ENCODE data around the gene KLHDC3. TPM values are rescaled to one million over a fixed set of nuclear protein-coding genes. Genes with fewer than 3 reads are reported as not detected.

KLHDC3 gene
- total RNA-seq, 1 donor from 2014 or later = 154 TPM

DNA sequence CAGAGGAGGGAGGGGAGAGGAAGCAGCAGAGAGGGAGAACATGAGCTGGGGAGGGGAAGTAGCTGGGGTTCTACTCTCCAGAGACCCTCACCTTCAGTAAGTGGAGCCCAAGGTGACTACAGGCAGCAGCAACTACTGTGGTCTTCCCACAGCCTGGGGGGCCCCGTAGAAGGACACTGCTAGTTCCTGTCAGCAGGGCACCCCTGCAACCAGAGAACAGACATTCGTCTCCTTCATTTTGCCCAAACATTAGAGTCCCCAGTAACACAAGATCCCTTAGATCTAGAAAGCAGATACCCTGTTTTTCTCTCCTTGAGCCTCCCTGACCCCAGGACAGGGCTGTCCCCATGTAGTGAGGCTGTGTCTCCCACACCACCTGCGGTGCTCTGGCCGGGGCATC, 45.3 kb upstream of the KLHDC3 start:
- Mint-ChIP-seq H3K27me3 (ENCODE audit: unreplicated experiment) (peaks cover 5% of the 10 kb centered on the region), H3K4me3 (ENCODE audit: unreplicated experiment) (no peak overlapping the region), H3K4me1 (ENCODE audit: unreplicated experiment) (peaks cover 4% of the 10 kb centered on the region), H3K36me3 (ENCODE audit: low read depth, unreplicated experiment) (peaks cover 7% of the 10 kb centered on the region), H3K9me3 (ENCODE audit: unreplicated experiment) (no peaks in the 10 kb centered on the region), H3K27ac (ENCODE audit: unreplicated experiment) (no peak overlapping the region)
- TF ChIP-seq, protein P1, sequence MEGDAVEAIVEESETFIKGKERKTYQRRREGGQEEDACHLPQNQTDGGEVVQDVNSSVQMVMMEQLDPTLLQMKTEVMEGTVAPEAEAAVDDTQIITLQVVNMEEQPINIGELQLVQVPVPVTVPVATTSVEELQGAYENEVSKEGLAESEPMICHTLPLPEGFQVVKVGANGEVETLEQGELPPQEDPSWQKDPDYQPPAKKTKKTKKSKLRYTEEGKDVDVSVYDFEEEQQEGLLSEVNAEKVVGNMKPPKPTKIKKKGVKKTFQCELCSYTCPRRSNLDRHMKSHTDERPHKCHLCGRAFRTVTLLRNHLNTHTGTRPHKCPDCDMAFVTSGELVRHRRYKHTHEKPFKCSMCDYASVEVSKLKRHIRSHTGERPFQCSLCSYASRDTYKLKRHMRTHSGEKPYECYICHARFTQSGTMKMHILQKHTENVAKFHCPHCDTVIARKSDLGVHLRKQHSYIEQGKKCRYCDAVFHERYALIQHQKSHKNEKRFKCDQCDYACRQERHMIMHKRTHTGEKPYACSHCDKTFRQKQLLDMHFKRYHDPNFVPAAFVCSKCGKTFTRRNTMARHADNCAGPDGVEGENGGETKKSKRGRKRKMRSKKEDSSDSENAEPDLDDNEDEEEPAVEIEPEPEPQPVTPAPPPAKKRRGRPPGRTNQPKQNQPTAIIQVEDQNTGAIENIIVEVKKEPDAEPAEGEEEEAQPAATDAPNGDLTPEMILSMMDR (IDR thresholded peaks at IDR 0.05; ENCODE audit: unreplicated experiment) = no peak
- DNase-seq (ENCODE audit: low spot score) = no peak

DNA sequence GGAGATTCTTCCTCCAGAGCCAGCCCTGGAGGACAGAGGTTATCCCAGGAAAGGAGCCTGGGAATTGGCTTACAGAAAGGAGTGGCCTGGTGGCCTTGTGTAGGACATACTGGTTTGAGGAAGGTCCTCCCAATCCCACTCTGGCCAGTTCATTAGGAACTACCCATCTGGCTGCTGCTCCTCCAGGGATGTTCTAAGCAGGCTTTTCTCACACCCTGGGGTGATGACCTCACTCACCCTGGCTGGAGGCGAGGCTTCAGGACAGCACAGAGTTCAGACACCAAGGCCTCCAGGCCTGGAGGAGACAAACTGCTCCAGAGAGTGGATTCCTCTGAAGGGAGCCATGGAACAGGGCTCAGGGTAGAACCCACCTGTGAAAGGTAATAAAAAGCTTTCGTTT, 44.6 kb upstream of the KLHDC3 start:
- peaks cover 5% of the 10 kb centered on the region for H3K27me3 Mint-ChIP-seq (ENCODE audit: unreplicated experiment)
- no peaks in the 10 kb centered on the region for H3K9me3 Mint-ChIP-seq (ENCODE audit: unreplicated experiment)
- TF ChIP-seq, protein P1 (IDR thresholded peaks at IDR 0.05; ENCODE audit: unreplicated experiment) = no peak
- H3K27ac Mint-ChIP-seq (ENCODE audit: unreplicated experiment) = no peak overlapping the region
- no peak for DNase-seq (ENCODE audit: low spot score)
- peaks cover 7% of the 10 kb centered on the region for H3K4me1 Mint-ChIP-seq (ENCODE audit: unreplicated experiment)
- peaks cover 7% of the 10 kb centered on the region for H3K36me3 Mint-ChIP-seq (ENCODE audit: low read depth, unreplicated experiment)
- no peak overlapping the region for H3K4me3 Mint-ChIP-seq (ENCODE audit: unreplicated experiment)

DNA sequence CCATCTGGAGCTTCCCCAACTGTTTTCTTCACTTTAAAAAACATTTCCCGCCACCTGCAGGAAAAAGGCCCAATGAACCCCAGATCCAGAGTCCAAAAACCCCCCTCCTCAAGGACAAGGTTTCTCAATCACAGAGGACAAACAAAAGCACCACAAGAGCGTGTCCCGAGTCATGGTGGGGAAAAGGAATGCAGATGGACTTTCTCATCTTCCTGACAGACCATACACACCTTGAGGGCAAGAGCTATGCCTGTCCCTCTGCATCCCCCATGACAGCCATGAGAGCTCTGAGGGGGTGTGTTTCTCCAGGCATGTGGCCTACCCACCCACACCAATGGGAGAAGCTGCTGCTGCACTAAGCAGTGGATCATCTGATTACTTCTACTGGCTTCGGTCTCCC, 44.1 kb upstream of the KLHDC3 start:
- Mint-ChIP-seq H3K27me3 (ENCODE audit: unreplicated experiment) (peaks cover 5% of the 10 kb centered on the region), H3K27ac (ENCODE audit: unreplicated experiment) (no peak overlapping the region), H3K9me3 (ENCODE audit: unreplicated experiment) (no peaks in the 10 kb centered on the region), H3K4me3 (ENCODE audit: unreplicated experiment) (no peak overlapping the region), H3K36me3 (ENCODE audit: low read depth, unreplicated experiment) (peaks cover 3% of the 10 kb centered on the region), H3K4me1 (ENCODE audit: unreplicated experiment) (peaks cover 7% of the 10 kb centered on the region)
- TF ChIP-seq, protein P1 (IDR thresholded peaks at IDR 0.05; ENCODE audit: unreplicated experiment) = no peak
- DNase-seq (ENCODE audit: low spot score) = no peak

DNA sequence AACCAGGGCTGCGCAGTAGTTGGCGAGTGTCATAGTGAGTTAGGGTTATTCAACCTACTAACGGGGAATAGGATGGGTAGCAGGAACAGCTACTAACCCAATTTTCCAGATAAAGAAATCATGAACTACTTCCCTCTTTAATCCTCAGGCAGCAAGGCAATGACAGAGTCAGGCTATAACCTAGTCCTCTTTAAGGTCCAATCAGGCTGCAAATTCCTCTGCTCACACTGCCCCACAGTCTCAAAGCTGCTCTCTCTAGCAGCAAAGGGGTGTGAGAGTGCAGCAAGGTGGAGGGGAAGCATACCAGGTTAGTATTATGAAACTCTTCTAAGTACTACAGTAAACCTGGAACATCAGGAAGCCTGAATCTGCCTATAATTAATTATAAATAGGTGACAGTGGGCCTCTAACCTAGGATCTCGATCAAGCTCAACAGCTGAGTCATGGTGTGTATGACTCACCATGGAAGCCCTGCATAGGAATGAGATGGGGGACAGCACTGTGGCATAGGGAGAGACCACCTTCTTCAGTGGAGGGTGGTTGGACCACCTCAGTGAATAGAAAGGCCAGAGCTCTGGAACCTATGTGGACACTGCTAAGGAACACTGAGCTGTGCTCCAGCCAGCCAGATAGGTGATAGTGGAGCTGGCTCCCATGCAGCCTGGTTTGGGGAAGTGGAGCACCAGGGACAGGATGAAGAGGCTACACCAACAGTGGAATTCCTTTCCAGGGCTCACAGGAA, 43.0 kb upstream of the KLHDC3 start:
- H3K9me3 Mint-ChIP-seq (ENCODE audit: unreplicated experiment) = no peaks in the 10 kb centered on the region
- no peaks in the 10 kb centered on the region for H3K36me3 Mint-ChIP-seq (ENCODE audit: low read depth, unreplicated experiment)
- TF ChIP-seq, protein P1 (IDR thresholded peaks at IDR 0.05; ENCODE audit: unreplicated experiment) = no peak
- H3K27ac Mint-ChIP-seq (ENCODE audit: unreplicated experiment) = peak overlapping the region; percentile 7
- peaks cover 7% of the 10 kb centered on the region for H3K4me1 Mint-ChIP-seq (ENCODE audit: unreplicated experiment)
- H3K27me3 Mint-ChIP-seq (ENCODE audit: unreplicated experiment) = no peaks in the 10 kb centered on the region
- no peak overlapping the region for H3K4me3 Mint-ChIP-seq (ENCODE audit: unreplicated experiment)
- no peak for DNase-seq (ENCODE audit: low spot score)

DNA sequence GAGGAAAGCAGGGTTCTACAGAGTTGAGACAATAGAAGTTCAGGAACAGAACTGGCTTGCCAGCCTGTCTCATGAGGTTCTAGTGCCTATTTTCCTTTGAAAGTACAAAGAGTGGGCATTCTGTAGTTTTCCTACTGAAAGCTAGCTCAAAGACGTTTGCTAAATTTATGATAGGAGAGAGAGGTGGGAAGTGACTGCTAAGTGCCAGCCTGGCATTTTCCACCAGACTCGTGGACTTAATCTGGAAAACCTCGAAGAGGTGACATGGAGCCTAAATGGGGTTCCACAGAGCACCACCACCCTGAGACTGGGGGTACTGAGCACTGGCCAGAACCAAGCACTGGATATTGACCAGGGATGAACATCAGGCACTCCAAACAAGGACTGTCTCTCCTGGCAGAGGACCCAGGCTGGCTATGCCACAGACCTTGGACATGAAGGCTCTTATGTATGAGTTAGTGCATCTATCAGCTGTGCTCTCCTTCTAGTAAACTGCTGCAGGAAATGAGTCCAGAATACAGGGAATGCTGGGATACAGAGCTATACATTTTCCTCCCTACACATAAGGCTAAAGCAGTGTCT, 42.2 kb upstream of the KLHDC3 start:
- Mint-ChIP-seq H3K4me3 (ENCODE audit: unreplicated experiment) (no peak overlapping the region), H3K9me3 (ENCODE audit: unreplicated experiment) (no peaks in the 10 kb centered on the region), H3K27me3 (ENCODE audit: unreplicated experiment) (peaks cover 2% of the 10 kb centered on the region), H3K36me3 (ENCODE audit: low read depth, unreplicated experiment) (peaks cover 2% of the 10 kb centered on the region), H3K27ac (ENCODE audit: unreplicated experiment) (no peak overlapping the region), H3K4me1 (ENCODE audit: unreplicated experiment) (peaks cover 8% of the 10 kb centered on the region)
- TF ChIP-seq, protein P1 (IDR thresholded peaks at IDR 0.05; ENCODE audit: unreplicated experiment) = no peak
- no peak for DNase-seq (ENCODE audit: low spot score)
